ENCODE measurements around the gene CITED4.

DNA sequence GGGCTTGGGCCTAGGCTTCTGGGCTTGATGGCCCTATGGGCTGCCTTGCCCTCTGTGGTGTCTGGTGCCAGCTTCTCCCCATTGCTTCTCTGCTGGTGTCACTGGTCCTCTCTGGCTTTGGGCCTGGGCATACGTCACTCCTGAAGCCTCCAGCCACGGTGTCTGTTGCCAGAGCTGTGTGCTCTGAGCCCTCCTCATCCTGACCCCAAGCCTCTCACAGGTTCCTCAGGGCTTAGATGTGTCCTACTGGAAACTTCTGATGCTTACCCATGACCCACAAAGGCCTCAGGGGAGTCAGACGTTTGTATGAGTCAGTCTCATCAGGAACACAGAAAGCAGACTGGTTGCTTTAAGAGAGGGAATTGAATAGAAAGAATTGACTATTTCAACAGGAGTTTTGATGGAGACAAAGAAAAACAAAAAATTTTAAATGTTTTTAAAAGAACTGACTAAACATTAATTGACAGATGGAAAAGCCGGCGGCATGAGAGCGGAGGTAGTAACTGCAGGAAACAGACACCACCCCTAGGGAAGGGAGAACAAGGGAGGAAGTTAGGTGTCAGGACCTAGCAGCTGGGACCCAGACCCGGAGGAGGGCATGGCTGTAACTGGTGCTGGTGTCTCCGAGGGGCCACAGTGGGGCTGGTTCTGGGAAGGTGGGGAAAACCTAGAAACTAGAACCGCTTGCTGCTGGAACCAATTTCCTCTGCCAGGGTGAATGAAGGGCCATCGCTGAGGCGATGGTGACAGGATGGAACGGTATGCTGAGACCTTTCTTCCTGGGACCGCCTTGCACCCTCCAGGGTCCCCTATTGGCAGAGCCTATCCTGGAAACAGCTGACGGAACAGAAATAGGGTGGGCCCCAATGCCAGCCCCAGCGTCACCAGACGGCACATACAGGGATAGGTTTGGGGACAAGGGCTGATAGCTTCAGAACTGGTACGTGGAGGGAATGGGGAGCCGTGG, 40.0 kb upstream of the CITED4 start:
- TF ChIP-seq TAF1 (IDR thresholded peaks at IDR 0.05; ENCODE audit: borderline replicate concordance, low read depth, low read length) (no peak), ZNF384 (IDR thresholded peaks at IDR 0.05; ENCODE audit: borderline replicate concordance, low read depth, low read length) (no peak), YBX1 (IDR thresholded peaks at IDR 0.05) (no peak), RFX5 (IDR thresholded peaks at IDR 0.05; ENCODE audit: low read depth, low read length) (no peak)
- TF ChIP-seq, protein P1, sequence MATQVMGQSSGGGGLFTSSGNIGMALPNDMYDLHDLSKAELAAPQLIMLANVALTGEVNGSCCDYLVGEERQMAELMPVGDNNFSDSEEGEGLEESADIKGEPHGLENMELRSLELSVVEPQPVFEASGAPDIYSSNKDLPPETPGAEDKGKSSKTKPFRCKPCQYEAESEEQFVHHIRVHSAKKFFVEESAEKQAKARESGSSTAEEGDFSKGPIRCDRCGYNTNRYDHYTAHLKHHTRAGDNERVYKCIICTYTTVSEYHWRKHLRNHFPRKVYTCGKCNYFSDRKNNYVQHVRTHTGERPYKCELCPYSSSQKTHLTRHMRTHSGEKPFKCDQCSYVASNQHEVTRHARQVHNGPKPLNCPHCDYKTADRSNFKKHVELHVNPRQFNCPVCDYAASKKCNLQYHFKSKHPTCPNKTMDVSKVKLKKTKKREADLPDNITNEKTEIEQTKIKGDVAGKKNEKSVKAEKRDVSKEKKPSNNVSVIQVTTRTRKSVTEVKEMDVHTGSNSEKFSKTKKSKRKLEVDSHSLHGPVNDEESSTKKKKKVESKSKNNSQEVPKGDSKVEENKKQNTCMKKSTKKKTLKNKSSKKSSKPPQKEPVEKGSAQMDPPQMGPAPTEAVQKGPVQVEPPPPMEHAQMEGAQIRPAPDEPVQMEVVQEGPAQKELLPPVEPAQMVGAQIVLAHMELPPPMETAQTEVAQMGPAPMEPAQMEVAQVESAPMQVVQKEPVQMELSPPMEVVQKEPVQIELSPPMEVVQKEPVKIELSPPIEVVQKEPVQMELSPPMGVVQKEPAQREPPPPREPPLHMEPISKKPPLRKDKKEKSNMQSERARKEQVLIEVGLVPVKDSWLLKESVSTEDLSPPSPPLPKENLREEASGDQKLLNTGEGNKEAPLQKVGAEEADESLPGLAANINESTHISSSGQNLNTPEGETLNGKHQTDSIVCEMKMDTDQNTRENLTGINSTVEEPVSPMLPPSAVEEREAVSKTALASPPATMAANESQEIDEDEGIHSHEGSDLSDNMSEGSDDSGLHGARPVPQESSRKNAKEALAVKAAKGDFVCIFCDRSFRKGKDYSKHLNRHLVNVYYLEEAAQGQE (IDR thresholded peaks at IDR 0.05; ENCODE audit: low read depth, low read length), result no peak

Measured in GM12878 (cell line).